DOHH2 (cell line): Measurements from ENCODE around the gene GPR153.

Experiments used
- EZH2phosphoT487 ChIP-seq: fragments of 200-600 bp; sonication (generic); IDR thresholded peaks from 2 replicates; pipeline ENCODE4 v1.6.1; 2017; ENCODE audit warnings: borderline replicate concordance, mild to moderate bottlenecking, antibody characterized with exemption, low read length, moderate library complexity, mixed read lengths
- TF ChIP-seq, protein P1 (sequence below): fragments of 200-600 bp; sonication (generic); IDR thresholded peaks from one replicate; pipeline ENCODE4 v1.5.1; 2014; ENCODE audit warnings: antibody characterized with exemption, mild to moderate bottlenecking, low read depth, low read length; ENCODE audit not compliant: poor library complexity, severe bottlenecking

DNA sequence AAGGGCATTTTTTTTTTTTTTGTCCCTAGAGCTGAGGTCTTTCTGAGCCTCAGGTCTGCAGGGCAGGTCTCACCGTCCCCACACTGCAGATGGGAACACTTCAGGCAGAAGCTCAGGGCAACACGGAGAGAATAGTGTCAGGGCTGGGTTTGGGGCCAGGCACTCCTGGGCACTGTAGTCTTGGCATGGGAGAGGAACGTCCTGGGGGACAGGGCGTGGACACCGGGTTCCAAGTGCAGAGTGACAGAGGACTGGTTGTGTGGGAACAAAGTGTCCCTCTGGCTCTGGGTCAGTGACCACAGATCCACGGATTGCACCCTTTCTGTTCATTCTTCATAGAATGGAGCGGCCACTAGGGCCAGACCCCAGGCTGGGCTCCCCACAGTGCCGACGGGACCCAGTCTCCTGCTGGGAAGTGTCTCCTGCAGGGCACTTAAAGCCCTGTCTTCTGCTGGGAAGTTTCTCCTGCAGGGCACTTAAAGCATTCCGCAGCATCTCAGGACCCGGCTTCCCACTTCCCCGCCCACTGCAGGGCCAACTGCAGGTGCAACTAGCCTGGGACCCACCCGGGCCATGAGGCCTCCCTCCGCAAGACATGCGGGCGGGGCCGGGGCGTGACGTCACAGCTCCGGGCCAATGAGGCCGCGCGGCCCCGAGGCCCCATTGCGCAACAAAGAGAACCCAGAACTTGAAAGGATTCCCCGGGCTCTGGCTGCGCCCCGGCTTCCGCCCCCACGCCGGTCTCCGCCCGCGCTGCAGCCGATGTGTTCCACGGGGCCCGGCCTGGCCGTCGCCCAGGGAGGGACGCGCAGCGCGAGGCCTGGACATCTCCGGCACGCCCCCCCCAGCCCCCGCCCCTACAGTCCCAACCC, 1.2 kb downstream of the GPR153 start:
- TF ChIP-seq, protein P1, sequence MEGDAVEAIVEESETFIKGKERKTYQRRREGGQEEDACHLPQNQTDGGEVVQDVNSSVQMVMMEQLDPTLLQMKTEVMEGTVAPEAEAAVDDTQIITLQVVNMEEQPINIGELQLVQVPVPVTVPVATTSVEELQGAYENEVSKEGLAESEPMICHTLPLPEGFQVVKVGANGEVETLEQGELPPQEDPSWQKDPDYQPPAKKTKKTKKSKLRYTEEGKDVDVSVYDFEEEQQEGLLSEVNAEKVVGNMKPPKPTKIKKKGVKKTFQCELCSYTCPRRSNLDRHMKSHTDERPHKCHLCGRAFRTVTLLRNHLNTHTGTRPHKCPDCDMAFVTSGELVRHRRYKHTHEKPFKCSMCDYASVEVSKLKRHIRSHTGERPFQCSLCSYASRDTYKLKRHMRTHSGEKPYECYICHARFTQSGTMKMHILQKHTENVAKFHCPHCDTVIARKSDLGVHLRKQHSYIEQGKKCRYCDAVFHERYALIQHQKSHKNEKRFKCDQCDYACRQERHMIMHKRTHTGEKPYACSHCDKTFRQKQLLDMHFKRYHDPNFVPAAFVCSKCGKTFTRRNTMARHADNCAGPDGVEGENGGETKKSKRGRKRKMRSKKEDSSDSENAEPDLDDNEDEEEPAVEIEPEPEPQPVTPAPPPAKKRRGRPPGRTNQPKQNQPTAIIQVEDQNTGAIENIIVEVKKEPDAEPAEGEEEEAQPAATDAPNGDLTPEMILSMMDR: no peak
- TF ChIP-seq EZH2phosphoT487: no peak
